K562 (cell line): Measurements from ENCODE around the gene LZTR1. TPM values are rescaled to one million over a fixed set of nuclear protein-coding genes. Genes with fewer than 3 reads are reported as not detected.

Experiments
- HNRNPLL ChIP-seq: fragments of 200-400 bp; formaldehyde crosslinking; IDR thresholded peaks from 2 replicates; pipeline ENCODE4 v1.6.1; 2017; ENCODE audit warnings: low read length, low read depth, mild to moderate bottlenecking; ENCODE audit not compliant: poor library complexity, severe bottlenecking
- L3MBTL2 ChIP-seq: fragments of 450-650 bp; IDR thresholded peaks from 2 replicates; pipeline ENCODE4 v1.6.1; 2016; ENCODE audit warnings: mild to moderate bottlenecking, moderate library complexity
- MAZ ChIP-seq, 2 experiments: fragments of 450-650 bp in 1 of 2; sonication (generic) in 1 of 2; formaldehyde crosslinking; IDR thresholded peaks in 1 of 2; conservative IDR thresholded peaks in 1 of 2; 2 replicates each; pipeline versions ENCODE4 v1.4.0 to v1.5.0; 2020; ENCODE audit warnings: mild to moderate bottlenecking in 1 of 2, missing genetic modification reagents in 1 of 2
- NFYB ChIP-seq: IDR thresholded peaks from 2 replicates; pipeline ENCODE4 v1.6.1; 2011; ENCODE audit warnings: mild to moderate bottlenecking, moderate library complexity; ENCODE audit not compliant: insufficient read length; ENCODE audit errors: extremely low read depth
- POLR2AphosphoS5 ChIP-seq: IDR thresholded peaks from 2 replicates; pipeline ENCODE4 v1.6.1; 2011; ENCODE audit warnings: mild to moderate bottlenecking, low read depth, low read length, moderate library complexity; ENCODE audit not compliant: control insufficient read depth, insufficient read depth
- TEAD4 ChIP-seq, 2 experiments: sonication (generic) in 1 of 2; formaldehyde crosslinking in 1 of 2; IDR thresholded peaks; 2 replicates each; pipeline versions ENCODE4 v1.6.1 to v1.8.0; 2012 to 2022; ENCODE audit warnings: borderline replicate concordance in 1 of 2, inconsistent platforms in 1 of 2, low read length in 1 of 2, mild to moderate bottlenecking in 1 of 2, missing genetic modification reagents in 1 of 2
- ZNF184 ChIP-seq: sonication (generic); formaldehyde crosslinking; IDR thresholded peaks from 2 replicates; pipeline ENCODE4 v1.5.0; 2020; ENCODE audit warnings: missing genetic modification reagents
- ZNF57 ChIP-seq: fragments of 450-650 bp; formaldehyde crosslinking; IDR thresholded peaks from 2 replicates; pipeline ENCODE4 v1.4.0; 2020; ENCODE audit warnings: mild to moderate bottlenecking, moderate library complexity
- polyA plus RNA-seq, 8 experiments: library from polyadenylated mRNA; depleted of rRNA in 4 of 8; stranded (reverse) in 5 of 8; unstranded in 3 of 8; fragments of >200 nt; fragmentation: Nextera tagmentation in 2 of 8; fragmentation: Illumina TruSeq in 1 of 8; extraction: Ambion mirVana in 2 of 8; extraction: Trizol in 1 of 8; gene quantifications; 2 replicates each; pipeline versions ENCODE4 v1.2.1 to v1.2.3, GENCODE V29; 2011 to 2014; ENCODE audit warnings: inconsistent platforms in 1 of 8, missing spikeins in 1 of 8
- total RNA-seq, 7 experiments: library from RNA; depleted of rRNA in 6 of 7; stranded (reverse); fragments of >200 nt in 6 of 7; fragmentation: Illumina TruSeq in 2 of 7; extraction: Trizol in 2 of 7; gene quantifications; 2 replicates each; pipeline versions ENCODE4 v1.2.1 to v1.2.3, GENCODE V29; 2011 to 2021; ENCODE audit warnings: low replicate concordance in 1 of 7
- TF ChIP-seq, protein P1 (sequence below): sonication (generic); formaldehyde crosslinking; IDR thresholded peaks from 2 replicates; pipeline ENCODE4 v1.9.0; 2022; ENCODE audit warnings: mild to moderate bottlenecking, missing genetic modification reagents
- TF ChIP-seq, protein P2 (sequence below): IDR thresholded peaks from 3 replicates; pipeline ENCODE4 v1.6.1; 2011; ENCODE audit warnings: borderline replicate concordance, mild to moderate bottlenecking, moderate library complexity; ENCODE audit not compliant: insufficient read length; ENCODE audit errors: extremely low read depth
- TF ChIP-seq, protein P3 (sequence below): sonication (generic); formaldehyde crosslinking; IDR thresholded peaks from 2 replicates; pipeline ENCODE4 v1.8.0; 2023; ENCODE audit warnings: missing genetic modification reagents, mild to moderate bottlenecking, borderline replicate concordance
- TF ChIP-seq, protein P4 (sequence below): conservative IDR thresholded peaks from 2 replicates; pipeline ENCODE4 v1.6.1; 2011; ENCODE audit warnings: low read depth, mild to moderate bottlenecking, low read length; ENCODE audit not compliant: control insufficient read depth

Gene LZTR1
- total and polyA plus RNA-seq, 9 of the 15 experiments (the other 6 are each of a cell fraction or from before 2014, with no cell fraction given) = 2.2 to 135 (median 63.0) TPM

DNA sequence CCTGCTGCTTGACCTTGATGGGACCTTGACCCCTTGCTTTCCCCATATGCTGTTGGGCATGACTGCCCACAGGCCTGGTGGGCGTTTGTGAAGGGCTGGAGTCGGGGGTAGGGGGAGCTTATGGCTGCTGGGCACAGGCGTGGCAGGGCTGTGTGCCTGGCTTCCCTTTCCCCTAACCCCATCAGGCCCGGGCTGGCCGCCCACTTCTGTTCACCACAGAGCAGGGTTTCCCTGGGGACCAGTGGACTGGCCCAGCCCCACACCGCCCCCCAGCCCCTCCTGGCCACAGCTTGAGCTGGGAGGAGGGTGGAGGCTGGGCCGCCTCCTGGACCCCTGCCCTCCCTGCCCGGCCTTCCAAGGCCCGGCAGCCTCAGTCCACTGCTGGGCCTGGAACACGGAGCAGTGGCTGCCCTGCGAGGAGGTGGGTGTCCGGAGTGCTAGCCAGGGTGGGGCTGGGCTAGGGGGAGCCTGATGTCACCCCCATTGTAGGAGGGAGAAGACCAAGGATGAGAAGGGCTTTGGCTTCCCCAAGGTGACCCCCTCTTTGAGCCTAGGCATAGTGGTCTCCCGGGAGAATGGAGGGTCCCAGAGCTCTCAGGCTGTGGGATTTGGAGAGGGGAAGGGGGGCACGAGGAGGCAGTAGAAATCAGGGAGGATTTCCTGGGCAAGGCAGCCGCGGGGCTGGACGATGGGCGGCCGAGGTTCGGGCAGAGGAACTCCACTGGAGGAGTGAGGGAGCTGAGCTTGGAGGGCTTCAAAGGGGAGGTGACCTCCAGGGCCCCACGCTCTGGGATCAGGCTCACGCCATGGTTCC, 15.0 kb upstream of the LZTR1 start, which contains the start of gene AIFM3 (continued):
- TF ChIP-seq, protein P1, sequence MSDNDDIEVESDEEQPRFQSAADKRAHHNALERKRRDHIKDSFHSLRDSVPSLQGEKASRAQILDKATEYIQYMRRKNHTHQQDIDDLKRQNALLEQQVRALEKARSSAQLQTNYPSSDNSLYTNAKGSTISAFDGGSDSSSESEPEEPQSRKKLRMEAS (CRISPR knock-in tag) = peak; percentile 46; the same call in 1 of the 2 replicates
- TF ChIP-seq POLR2AphosphoS5 (no peak), ZNF57 (CRISPR knock-in tag) (peak; percentile 64; the same call in 1 of the 2 replicates), HNRNPLL (peak; percentile 22), TEAD4 (IDR thresholded peaks at IDR 0.05; ENCODE audit: low read length) (no peak), TEAD4 (CRISPR knock-in tag; IDR thresholded peaks at IDR 0.05; ENCODE audit: borderline replicate concordance) (0 out of 2 replicates have a peak, but pooled peaks have one; percentile 56), NFYB (no peak), MAZ (CRISPR knock-in tag; conservative IDR thresholded peaks at IDR 0.05 in 1 of 2, IDR thresholded peaks at IDR 0.05 in 1 of 2) (peak in 1 of 2 experiments; percentile 29; a peak in 1 of 4 replicates), ZNF184 (peak; percentile 32; the same call in 1 of the 2 replicates), L3MBTL2 (no peak)
- TF ChIP-seq, protein P2, sequence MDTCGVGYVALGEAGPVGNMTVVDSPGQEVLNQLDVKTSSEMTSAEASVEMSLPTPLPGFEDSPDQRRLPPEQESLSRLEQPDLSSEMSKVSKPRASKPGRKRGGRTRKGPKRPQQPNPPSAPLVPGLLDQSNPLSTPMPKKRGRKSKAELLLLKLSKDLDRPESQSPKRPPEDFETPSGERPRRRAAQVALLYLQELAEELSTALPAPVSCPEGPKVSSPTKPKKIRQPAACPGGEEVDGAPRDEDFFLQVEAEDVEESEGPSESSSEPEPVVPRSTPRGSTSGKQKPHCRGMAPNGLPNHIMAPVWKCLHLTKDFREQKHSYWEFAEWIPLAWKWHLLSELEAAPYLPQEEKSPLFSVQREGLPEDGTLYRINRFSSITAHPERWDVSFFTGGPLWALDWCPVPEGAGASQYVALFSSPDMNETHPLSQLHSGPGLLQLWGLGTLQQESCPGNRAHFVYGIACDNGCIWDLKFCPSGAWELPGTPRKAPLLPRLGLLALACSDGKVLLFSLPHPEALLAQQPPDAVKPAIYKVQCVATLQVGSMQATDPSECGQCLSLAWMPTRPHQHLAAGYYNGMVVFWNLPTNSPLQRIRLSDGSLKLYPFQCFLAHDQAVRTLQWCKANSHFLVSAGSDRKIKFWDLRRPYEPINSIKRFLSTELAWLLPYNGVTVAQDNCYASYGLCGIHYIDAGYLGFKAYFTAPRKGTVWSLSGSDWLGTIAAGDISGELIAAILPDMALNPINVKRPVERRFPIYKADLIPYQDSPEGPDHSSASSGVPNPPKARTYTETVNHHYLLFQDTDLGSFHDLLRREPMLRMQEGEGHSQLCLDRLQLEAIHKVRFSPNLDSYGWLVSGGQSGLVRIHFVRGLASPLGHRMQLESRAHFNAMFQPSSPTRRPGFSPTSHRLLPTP = peak; percentile 18
- TF ChIP-seq, protein P3, sequence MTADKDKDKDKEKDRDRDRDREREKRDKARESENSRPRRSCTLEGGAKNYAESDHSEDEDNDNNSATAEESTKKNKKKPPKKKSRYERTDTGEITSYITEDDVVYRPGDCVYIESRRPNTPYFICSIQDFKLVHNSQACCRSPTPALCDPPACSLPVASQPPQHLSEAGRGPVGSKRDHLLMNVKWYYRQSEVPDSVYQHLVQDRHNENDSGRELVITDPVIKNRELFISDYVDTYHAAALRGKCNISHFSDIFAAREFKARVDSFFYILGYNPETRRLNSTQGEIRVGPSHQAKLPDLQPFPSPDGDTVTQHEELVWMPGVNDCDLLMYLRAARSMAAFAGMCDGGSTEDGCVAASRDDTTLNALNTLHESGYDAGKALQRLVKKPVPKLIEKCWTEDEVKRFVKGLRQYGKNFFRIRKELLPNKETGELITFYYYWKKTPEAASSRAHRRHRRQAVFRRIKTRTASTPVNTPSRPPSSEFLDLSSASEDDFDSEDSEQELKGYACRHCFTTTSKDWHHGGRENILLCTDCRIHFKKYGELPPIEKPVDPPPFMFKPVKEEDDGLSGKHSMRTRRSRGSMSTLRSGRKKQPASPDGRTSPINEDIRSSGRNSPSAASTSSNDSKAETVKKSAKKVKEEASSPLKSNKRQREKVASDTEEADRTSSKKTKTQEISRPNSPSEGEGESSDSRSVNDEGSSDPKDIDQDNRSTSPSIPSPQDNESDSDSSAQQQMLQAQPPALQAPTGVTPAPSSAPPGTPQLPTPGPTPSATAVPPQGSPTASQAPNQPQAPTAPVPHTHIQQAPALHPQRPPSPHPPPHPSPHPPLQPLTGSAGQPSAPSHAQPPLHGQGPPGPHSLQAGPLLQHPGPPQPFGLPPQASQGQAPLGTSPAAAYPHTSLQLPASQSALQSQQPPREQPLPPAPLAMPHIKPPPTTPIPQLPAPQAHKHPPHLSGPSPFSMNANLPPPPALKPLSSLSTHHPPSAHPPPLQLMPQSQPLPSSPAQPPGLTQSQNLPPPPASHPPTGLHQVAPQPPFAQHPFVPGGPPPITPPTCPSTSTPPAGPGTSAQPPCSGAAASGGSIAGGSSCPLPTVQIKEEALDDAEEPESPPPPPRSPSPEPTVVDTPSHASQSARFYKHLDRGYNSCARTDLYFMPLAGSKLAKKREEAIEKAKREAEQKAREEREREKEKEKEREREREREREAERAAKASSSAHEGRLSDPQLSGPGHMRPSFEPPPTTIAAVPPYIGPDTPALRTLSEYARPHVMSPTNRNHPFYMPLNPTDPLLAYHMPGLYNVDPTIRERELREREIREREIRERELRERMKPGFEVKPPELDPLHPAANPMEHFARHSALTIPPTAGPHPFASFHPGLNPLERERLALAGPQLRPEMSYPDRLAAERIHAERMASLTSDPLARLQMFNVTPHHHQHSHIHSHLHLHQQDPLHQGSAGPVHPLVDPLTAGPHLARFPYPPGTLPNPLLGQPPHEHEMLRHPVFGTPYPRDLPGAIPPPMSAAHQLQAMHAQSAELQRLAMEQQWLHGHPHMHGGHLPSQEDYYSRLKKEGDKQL (CRISPR knock-in tag) = peak; percentile 84; the same call in 1 of the 2 replicates
- TF ChIP-seq, protein P4, sequence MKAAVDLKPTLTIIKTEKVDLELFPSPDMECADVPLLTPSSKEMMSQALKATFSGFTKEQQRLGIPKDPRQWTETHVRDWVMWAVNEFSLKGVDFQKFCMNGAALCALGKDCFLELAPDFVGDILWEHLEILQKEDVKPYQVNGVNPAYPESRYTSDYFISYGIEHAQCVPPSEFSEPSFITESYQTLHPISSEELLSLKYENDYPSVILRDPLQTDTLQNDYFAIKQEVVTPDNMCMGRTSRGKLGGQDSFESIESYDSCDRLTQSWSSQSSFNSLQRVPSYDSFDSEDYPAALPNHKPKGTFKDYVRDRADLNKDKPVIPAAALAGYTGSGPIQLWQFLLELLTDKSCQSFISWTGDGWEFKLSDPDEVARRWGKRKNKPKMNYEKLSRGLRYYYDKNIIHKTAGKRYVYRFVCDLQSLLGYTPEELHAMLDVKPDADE = 0 out of 2 replicates have a peak, but pooled peaks have one; percentile 9
